ENCODE data around the gene CPB2. TPM values are rescaled to one million over a fixed set of nuclear protein-coding genes. Genes with fewer than 3 reads are reported as not detected.

CPB2 gene
- total and polyA plus RNA-seq, 7 donors: not detected

- intact Hi-C loops (cut with DNase I): no loop called here
- H3K9me3 ChIP-seq: no peaks in the 10 kb centered on the region
- H3K27ac ChIP-seq: no peak overlapping the region
- no peak overlapping the region for H3K4me3 ChIP-seq
- DNase-seq: no peak
- no peaks in the 10 kb centered on the region for H3K36me3 ChIP-seq
- no peaks in the 10 kb centered on the region for H3K4me1 ChIP-seq
- 30 to 63% methylated on average over 4 of the region's 4 CpGs for WGBS, 2 donors
- TF ChIP-seq POLR2AphosphoS5 (IDR thresholded peaks at IDR 0.05) (no peak), EP300 (IDR thresholded peaks at IDR 0.05) (no peak), POLR2A (IDR thresholded peaks at IDR 0.05) (no peak)
- TF ChIP-seq, protein P1, sequence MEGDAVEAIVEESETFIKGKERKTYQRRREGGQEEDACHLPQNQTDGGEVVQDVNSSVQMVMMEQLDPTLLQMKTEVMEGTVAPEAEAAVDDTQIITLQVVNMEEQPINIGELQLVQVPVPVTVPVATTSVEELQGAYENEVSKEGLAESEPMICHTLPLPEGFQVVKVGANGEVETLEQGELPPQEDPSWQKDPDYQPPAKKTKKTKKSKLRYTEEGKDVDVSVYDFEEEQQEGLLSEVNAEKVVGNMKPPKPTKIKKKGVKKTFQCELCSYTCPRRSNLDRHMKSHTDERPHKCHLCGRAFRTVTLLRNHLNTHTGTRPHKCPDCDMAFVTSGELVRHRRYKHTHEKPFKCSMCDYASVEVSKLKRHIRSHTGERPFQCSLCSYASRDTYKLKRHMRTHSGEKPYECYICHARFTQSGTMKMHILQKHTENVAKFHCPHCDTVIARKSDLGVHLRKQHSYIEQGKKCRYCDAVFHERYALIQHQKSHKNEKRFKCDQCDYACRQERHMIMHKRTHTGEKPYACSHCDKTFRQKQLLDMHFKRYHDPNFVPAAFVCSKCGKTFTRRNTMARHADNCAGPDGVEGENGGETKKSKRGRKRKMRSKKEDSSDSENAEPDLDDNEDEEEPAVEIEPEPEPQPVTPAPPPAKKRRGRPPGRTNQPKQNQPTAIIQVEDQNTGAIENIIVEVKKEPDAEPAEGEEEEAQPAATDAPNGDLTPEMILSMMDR (IDR thresholded peaks at IDR 0.05): no peak
- H3K27me3 ChIP-seq: no peaks in the 10 kb centered on the region
Observed at GRCh38 chr13:46143184-46143701, 38.4 kb upstream of the CPB2 start.

GRCh38 chr13:46142776-46143175, 37.9 kb upstream of the CPB2 start:
- intact Hi-C loops (cut with DNase I): no loop called here
- H3K36me3 ChIP-seq: no peaks in the 10 kb centered on the region

GRCh38 chr13:46140044-46140443, 35.2 kb upstream of the CPB2 start:
- TF ChIP-seq POLR2AphosphoS5 (IDR thresholded peaks at IDR 0.05) (no peak), EP300 (IDR thresholded peaks at IDR 0.05) (no peak), POLR2A (IDR thresholded peaks at IDR 0.05) (no peak)
- TF ChIP-seq, protein P1 (IDR thresholded peaks at IDR 0.05): no peak
- no peak for DNase-seq
- 76 to 86% methylated on average over 2 of the region's 2 CpGs for WGBS, 2 donors

More at GRCh38 chr13:46142776-46143175, 37.9 kb upstream of the CPB2 start:
- Histone ChIP-seq H3K27ac (no peak overlapping the region), H3K4me1 (no peaks in the 10 kb centered on the region), H3K4me3 (no peak overlapping the region), H3K27me3 (no peaks in the 10 kb centered on the region), H3K9me3 (no peaks in the 10 kb centered on the region)
- DNase-seq: no peak
- TF ChIP-seq, protein P1 (IDR thresholded peaks at IDR 0.05): no peak
- TF ChIP-seq EP300 (IDR thresholded peaks at IDR 0.05): no peak
- TF ChIP-seq POLR2A (IDR thresholded peaks at IDR 0.05): no peak
- no peak for TF ChIP-seq POLR2AphosphoS5 (IDR thresholded peaks at IDR 0.05)
- WGBS, 2 donors: 16 to 64% methylated on average over 3 of the region's 3 CpGs

GRCh38 chr13:46137627-46138317, 32.9 kb upstream of the CPB2 start:
- intact Hi-C loops (cut with DNase I): no loop called here
- no peak for DNase-seq
- WGBS, 2 donors: 77 to 84% methylated on average over 2 of the region's 2 CpGs
- Histone ChIP-seq H3K27me3 (no peaks in the 10 kb centered on the region), H3K4me1 (no peaks in the 10 kb centered on the region), H3K36me3 (no peaks in the 10 kb centered on the region), H3K27ac (no peak overlapping the region), H3K9me3 (no peaks in the 10 kb centered on the region), H3K4me3 (no peak overlapping the region)
- TF ChIP-seq, protein P1 (IDR thresholded peaks at IDR 0.05): no peak
- TF ChIP-seq POLR2A (IDR thresholded peaks at IDR 0.05) (no peak), POLR2AphosphoS5 (IDR thresholded peaks at IDR 0.05) (no peak)

More at GRCh38 chr13:46140044-46140443, 35.2 kb upstream of the CPB2 start:
- intact Hi-C loops (cut with DNase I): no loop called here
- Histone ChIP-seq H3K4me3 (no peak overlapping the region), H3K9me3 (no peaks in the 10 kb centered on the region), H3K4me1 (no peaks in the 10 kb centered on the region), H3K27me3 (no peaks in the 10 kb centered on the region), H3K27ac (no peak overlapping the region), H3K36me3 (no peaks in the 10 kb centered on the region)

Data from sigmoid colon (tissue), 7 donors.